Activated naive CD8-positive, alpha-beta T cell treated with anti-CD3 and anti-CD28 coated beads for 36 hours (primary cell): ENCODE measurements around the gene RPS19BP1. TPM values are rescaled to one million over a fixed set of nuclear protein-coding genes. Genes with fewer than 3 reads are reported as not detected.

Source experiments
- DNase-seq: peaks from one replicate; pipeline ENCODE4 v3.0.0; 2021
- H3K27ac Mint-ChIP-seq: one replicate; pipeline ENCODE4 v1.8.0; 2022; ENCODE audit warnings: mild to moderate bottlenecking, moderate library complexity, mixed read lengths
- H3K27me3 Mint-ChIP-seq: one replicate; pipeline ENCODE4 v1.8.0; 2022; ENCODE audit warnings: mild to moderate bottlenecking, mixed read lengths
- H3K36me3 Mint-ChIP-seq: one replicate; pipeline ENCODE4 v1.8.0; 2021; ENCODE audit warnings: mild to moderate bottlenecking, mixed read lengths
- H3K4me1 Mint-ChIP-seq: one replicate; pipeline ENCODE4 v1.8.0; 2021; ENCODE audit warnings: mixed read lengths
- H3K4me3 Mint-ChIP-seq: one replicate; pipeline ENCODE4 v1.8.0; 2022; ENCODE audit warnings: mild to moderate bottlenecking, moderate library complexity, mixed read lengths
- H3K9me3 Mint-ChIP-seq: one replicate; pipeline ENCODE4 v1.8.0; 2022; ENCODE audit warnings: mixed read lengths
- total RNA-seq, 2 experiments: library from RNA; stranded (reverse); gene quantifications; one replicate each; pipeline ENCODE4 v1.2.3, GENCODE V29; 2021

RPS19BP1 gene
- total RNA-seq, 2 experiments from 2014 or later, result 104 to 113 TPM

GRCh38 chr22:39567135-39567946 is 34.8 kb upstream of the RPS19BP1 start:
- Mint-ChIP-seq H3K9me3 (no peaks in the 10 kb centered on the region), H3K36me3 (no peaks in the 10 kb centered on the region), H3K27ac (no peak overlapping the region), H3K4me1 (peaks cover 10% of the 10 kb centered on the region), H3K4me3 (no peak overlapping the region), H3K27me3 (no peaks in the 10 kb centered on the region)
- peak; percentile 40 for DNase-seq

DNA sequence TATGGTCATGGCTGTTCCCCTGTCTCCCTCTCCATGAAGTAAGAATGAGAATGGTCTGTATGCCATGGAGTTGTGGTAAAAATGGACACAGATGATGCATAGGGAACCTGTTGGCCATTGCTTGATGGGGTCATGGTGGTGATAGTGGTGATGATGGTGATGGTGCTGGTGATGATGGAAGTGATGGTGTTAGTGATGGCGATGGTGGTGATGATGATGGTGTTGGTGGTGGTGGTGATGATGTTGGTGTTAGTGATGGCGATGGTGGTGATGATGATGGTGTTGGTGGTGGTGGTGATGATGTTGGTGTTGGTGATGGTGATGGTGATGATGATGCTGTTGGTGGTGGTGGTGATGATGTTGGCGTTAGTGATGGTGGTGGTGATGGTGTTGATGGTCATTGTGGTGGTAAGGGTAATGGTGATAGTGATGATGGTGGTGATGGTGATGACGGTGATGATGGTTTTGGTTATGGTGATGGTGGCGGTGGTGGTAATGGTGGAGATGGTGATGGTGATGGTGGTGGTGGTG is 32.9 kb upstream of the RPS19BP1 start:
- no peaks in the 10 kb centered on the region for H3K9me3 Mint-ChIP-seq
- no peak for DNase-seq
- no peaks in the 10 kb centered on the region for H3K27me3 Mint-ChIP-seq
- H3K36me3 Mint-ChIP-seq, result no peaks in the 10 kb centered on the region
- peaks cover 10% of the 10 kb centered on the region for H3K4me1 Mint-ChIP-seq
- H3K4me3 Mint-ChIP-seq, result no peak overlapping the region
- no peak overlapping the region for H3K27ac Mint-ChIP-seq

DNA sequence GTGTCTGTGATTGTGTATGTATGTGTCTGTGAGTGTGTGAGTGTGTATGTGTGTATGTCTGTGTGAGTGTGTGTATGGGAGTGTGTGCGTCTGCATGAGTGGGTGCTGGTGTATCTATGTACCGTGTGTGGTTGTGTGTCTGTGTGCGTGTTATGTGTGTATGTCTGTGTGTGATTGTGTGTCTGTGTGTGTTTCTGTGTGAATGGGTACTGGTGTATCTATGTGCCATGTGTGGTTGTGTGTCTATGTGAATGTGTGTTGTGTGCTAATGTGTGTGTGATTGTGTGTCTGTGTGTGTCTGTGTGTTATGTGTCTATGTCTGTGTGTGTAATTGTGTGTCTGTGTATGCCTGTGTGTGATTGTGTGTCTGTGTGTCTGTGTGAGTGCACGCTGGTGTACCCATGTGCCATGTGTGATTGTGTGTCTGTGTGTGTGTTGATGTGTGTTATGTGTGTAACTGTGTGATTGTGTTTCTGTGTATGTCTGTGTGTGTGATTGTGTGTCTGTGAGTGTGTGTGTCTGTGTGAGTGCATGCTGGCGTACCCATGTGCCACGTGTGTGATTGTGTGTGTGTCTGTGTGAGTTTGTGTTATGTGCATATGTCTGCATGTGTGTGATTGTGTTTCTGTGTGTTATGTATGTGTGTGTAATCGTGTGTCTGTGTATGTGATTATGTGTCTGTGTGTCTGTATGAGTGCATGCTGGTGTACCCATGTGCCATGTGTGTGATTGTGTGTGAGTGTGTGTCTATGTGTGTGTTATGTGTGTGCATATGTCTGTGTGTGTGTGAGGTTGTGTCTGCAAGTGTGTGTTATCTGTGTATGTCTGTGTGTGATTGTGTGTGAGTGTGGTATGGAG is 31.3 kb upstream of the RPS19BP1 start:
- Mint-ChIP-seq H3K36me3 (no peaks in the 10 kb centered on the region), H3K9me3 (no peaks in the 10 kb centered on the region), H3K27ac (no peak overlapping the region), H3K4me3 (no peak overlapping the region), H3K4me1 (peaks cover 10% of the 10 kb centered on the region), H3K27me3 (peaks cover 5% of the 10 kb centered on the region)
- no peak for DNase-seq

- Mint-ChIP-seq H3K4me3 (no peak overlapping the region), H3K9me3 (no peaks in the 10 kb centered on the region), H3K36me3 (no peaks in the 10 kb centered on the region), H3K27ac (no peak overlapping the region), H3K4me1 (peaks cover 9% of the 10 kb centered on the region), H3K27me3 (peaks cover 12% of the 10 kb centered on the region)
- no peak for DNase-seq
Measured at GRCh38 chr22:39562839-39563489, 30.4 kb upstream of the RPS19BP1 start.

DNA sequence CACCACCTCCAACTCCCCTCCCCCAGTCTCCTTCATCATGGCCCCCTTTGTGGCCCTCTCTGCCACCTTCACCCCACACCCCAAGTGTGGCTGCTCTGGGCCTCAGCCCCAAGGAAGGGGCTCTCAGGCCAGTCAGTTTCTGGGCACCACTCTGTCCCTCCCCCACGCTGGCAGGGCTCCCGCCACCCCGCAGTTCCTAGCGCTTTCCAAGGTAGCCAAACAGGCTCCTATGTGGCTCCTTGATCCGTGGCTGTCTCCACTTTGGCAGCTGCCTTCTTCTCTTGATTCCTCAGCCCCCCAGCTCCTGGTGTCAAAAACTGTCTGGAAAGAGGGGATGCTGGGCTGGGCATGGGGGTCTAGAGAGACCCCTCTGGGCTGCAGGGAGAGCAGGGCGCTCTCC is 27.6 kb upstream of the RPS19BP1 start:
- Mint-ChIP-seq H3K27ac (no peak overlapping the region), H3K9me3 (no peaks in the 10 kb centered on the region), H3K4me1 (no peaks in the 10 kb centered on the region), H3K27me3 (peaks cover 36% of the 10 kb centered on the region), H3K4me3 (no peak overlapping the region), H3K36me3 (no peaks in the 10 kb centered on the region)
- DNase-seq, result no peak

DNA sequence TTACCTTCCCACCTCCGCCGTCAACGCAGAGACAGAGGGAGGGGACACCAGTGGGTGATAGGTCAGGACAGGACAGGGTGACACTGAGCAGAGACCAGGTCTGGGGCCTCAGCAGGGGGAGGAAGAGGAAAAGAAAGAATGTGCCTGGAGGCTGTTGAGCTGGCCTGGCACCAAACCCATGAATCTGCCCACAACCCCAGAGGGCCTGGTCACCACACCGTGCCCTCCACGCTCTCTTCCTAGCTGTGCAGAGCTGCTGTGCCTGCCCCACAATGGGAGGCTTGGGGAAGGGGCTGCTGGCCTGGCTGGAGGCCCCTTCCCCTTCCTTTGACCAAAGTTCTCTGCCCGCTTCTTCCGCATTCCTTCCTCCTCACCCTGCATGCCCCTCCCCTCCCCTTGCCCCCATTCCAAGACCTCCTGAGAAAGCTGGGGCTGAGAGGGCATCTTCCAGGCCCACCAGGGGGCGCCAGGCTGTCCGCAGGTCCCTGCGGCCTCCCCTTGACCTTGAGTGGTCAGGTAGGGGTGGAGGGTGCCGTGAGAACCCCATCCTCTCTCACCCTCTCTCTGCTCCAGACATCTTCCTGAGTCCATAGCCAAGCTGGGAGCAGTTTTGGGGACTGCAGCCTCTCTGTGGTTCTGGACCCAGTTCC is 27.0 kb upstream of the RPS19BP1 start:
- no peaks in the 10 kb centered on the region for H3K4me1 Mint-ChIP-seq
- no peaks in the 10 kb centered on the region for H3K36me3 Mint-ChIP-seq

DNA sequence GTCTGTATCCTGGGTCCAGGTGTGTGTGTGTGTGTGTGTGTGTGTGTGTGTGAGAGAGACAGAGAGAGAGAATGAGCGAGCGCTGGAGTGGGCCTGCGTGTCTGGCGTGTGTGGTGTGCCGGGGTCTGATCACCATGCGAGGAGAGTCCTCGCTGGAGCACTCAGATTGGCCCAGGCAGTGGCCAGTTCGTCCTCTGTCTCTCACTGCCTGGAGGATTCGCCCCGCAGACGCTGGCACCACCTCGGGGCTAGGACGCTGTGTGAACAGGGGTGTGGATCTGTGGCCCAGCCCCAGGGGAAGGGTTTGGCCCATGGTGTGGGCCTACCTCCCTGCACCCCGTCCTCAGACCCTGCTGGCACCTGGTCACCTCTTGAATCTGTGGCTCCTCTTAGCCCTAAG is 26.4 kb upstream of the RPS19BP1 start:
- no peak for DNase-seq
- no peaks in the 10 kb centered on the region for H3K4me1 Mint-ChIP-seq
- no peaks in the 10 kb centered on the region for H3K36me3 Mint-ChIP-seq
- peaks cover 38% of the 10 kb centered on the region for H3K27me3 Mint-ChIP-seq
- no peaks in the 10 kb centered on the region for H3K9me3 Mint-ChIP-seq
- H3K27ac Mint-ChIP-seq, result no peak overlapping the region
- no peak overlapping the region for H3K4me3 Mint-ChIP-seq

More for the DNA sequence above, 27.0 kb upstream of the RPS19BP1 start:
- no peaks in the 10 kb centered on the region for H3K9me3 Mint-ChIP-seq
- H3K4me3 Mint-ChIP-seq, result no peak overlapping the region
- DNase-seq, result no peak
- H3K27me3 Mint-ChIP-seq, result peaks cover 38% of the 10 kb centered on the region
- no peak overlapping the region for H3K27ac Mint-ChIP-seq

GRCh38 chr22:39558254-39558727 is 25.7 kb upstream of the RPS19BP1 start:
- no peak overlapping the region for H3K27ac Mint-ChIP-seq
- H3K27me3 Mint-ChIP-seq, result peaks cover 38% of the 10 kb centered on the region
- no peaks in the 10 kb centered on the region for H3K9me3 Mint-ChIP-seq
- H3K4me3 Mint-ChIP-seq, result peak overlapping the region; percentile 36
- H3K36me3 Mint-ChIP-seq, result no peaks in the 10 kb centered on the region
- H3K4me1 Mint-ChIP-seq, result no peaks in the 10 kb centered on the region
- DNase-seq, result no peak

GRCh38 chr22:39556970-39557841 is 24.7 kb upstream of the RPS19BP1 start:
- H3K27me3 Mint-ChIP-seq, result peaks cover 43% of the 10 kb centered on the region
- H3K4me1 Mint-ChIP-seq, result no peaks in the 10 kb centered on the region
- H3K27ac Mint-ChIP-seq, result no peak overlapping the region
- no peaks in the 10 kb centered on the region for H3K36me3 Mint-ChIP-seq
- no peaks in the 10 kb centered on the region for H3K9me3 Mint-ChIP-seq
- H3K4me3 Mint-ChIP-seq, result no peak overlapping the region
- DNase-seq, result peak; percentile 29

DNA sequence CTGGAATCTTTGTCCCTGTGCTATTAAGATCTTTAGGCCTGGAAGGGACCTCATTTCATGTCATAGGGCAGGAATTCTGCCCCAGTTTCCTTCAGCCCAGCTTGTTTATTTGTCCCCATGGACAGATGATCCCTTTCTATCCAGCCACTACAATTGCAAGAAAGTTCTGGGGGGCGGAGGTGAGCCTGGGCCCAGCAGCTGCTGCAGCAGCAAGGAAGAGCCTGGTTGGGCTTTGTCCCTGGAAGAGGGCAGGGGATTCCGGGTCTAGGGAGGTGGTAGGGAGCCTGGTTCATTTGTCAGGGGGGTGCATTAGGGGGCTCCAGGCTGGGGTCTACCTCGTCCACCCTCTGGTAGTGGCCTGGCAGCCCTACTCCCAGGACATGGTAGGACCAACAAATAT is 21.6 kb upstream of the RPS19BP1 start:
- H3K36me3 Mint-ChIP-seq, result no peaks in the 10 kb centered on the region
- no peak for DNase-seq
- no peak overlapping the region for H3K4me3 Mint-ChIP-seq
- no peaks in the 10 kb centered on the region for H3K4me1 Mint-ChIP-seq
- H3K27me3 Mint-ChIP-seq, result peaks cover 52% of the 10 kb centered on the region
- no peaks in the 10 kb centered on the region for H3K9me3 Mint-ChIP-seq
- H3K27ac Mint-ChIP-seq, result no peak overlapping the region

GRCh38 chr22:39553429-39553828 is 20.9 kb upstream of the RPS19BP1 start:
- no peaks in the 10 kb centered on the region for H3K9me3 Mint-ChIP-seq
- H3K4me3 Mint-ChIP-seq, result no peak overlapping the region
- H3K36me3 Mint-ChIP-seq, result no peaks in the 10 kb centered on the region
- H3K27me3 Mint-ChIP-seq, result peaks cover 47% of the 10 kb centered on the region
- DNase-seq, result no peak
- H3K4me1 Mint-ChIP-seq, result no peaks in the 10 kb centered on the region
- no peak overlapping the region for H3K27ac Mint-ChIP-seq

DNA sequence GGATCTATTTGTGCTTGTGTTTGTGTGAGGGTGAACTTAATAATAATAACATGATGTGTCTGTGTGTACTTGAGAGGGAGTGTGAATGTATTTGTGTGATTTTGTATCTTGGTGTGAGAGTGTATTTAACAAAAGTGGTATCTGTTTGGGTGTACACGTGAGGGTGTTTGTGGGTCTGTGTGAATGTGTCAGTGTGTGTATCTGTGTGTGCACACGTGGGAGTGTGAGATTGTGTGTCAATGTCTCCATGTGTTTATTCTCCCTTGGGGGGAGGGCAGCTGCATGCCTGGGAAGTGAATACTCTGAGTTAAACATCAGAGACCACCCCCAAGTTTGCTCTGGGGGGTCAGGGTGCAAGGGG is 15.0 kb upstream of the RPS19BP1 start:
- Mint-ChIP-seq H3K27me3 (peaks cover 59% of the 10 kb centered on the region), H3K4me1 (peaks cover 4% of the 10 kb centered on the region), H3K36me3 (no peaks in the 10 kb centered on the region), H3K9me3 (no peaks in the 10 kb centered on the region), H3K4me3 (no peak overlapping the region), H3K27ac (no peak overlapping the region)
- DNase-seq, result no peak

DNA sequence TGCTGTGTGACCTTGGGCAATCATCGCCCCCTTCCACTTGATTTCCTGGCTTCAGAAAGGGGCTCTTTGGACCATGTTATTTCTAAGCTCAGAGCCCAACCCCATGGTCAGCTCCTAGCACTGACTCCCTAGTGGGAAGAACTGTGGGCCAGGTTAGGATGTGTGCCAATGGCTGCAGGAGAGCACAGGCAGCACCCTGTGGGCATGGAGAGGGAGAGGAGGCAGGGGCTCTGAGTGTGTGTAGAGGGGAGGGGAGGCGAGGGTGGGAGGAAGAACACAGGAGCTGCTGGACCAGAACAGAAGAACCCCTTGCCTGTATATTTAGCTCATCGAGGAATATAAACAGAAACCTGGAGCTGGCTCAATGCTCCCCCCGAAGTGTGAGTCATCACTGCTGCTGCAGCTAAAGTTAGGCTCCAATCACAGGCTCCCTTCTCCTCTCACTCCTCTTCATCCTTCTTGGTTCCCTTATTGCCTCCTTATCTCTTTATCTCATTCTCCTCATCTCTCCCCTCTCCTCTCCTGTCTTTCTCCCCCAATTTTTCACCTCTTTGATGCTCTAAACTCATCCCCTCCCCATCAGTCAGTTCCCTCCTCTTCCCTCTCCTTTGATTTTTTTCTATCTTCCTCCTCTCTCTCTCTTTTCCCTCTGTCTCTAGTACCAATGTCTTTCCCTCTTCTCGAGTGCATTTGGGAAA is 14.5 kb upstream of the RPS19BP1 start:
- Mint-ChIP-seq H3K4me3 (no peak overlapping the region), H3K27me3 (peaks cover 59% of the 10 kb centered on the region), H3K27ac (no peak overlapping the region), H3K36me3 (no peaks in the 10 kb centered on the region), H3K4me1 (peaks cover 4% of the 10 kb centered on the region), H3K9me3 (no peaks in the 10 kb centered on the region)
- no peak for DNase-seq
